ENCODE data around the gene CDYL2.

The CDYL2 gene

GRCh38 chr16:80703131-80704071, 101.0 kb downstream of the CDYL2 start:
- no peak overlapping the region for H3K4me3 ChIP-seq (ENCODE audit: insufficient read depth, low read depth, low read length)
- no peaks in the 10 kb centered on the region for H3K9me3 ChIP-seq (ENCODE audit: control insufficient read depth, low read length)
- 92 to 96% methylated on average over 10 of the region's 10 CpGs for WGBS, 2 experiments
- H3K4me1 ChIP-seq (ENCODE audit: control insufficient read depth, insufficient read depth, low read length), result no peaks in the 10 kb centered on the region
- H3K27ac ChIP-seq (ENCODE audit: insufficient read depth, low read depth, low read length, poor library complexity, severe bottlenecking), result no peak overlapping the region
- no peaks in the 10 kb centered on the region for H3K27me3 ChIP-seq (ENCODE audit: control insufficient read depth, insufficient read depth, low read length, poor library complexity, severe bottlenecking)
- H3K36me3 ChIP-seq (ENCODE audit: control insufficient read depth, insufficient read depth, low read length), result no peaks in the 10 kb centered on the region

- H3K36me3 ChIP-seq (ENCODE audit: control insufficient read depth, insufficient read depth, low read length), result no peaks in the 10 kb centered on the region
- H3K27me3 ChIP-seq (ENCODE audit: control insufficient read depth, insufficient read depth, low read length, poor library complexity, severe bottlenecking), result no peaks in the 10 kb centered on the region
- WGBS, 2 experiments, result 95 to 97% methylated on average over 3 of the region's 3 CpGs
- no peaks in the 10 kb centered on the region for H3K4me1 ChIP-seq (ENCODE audit: control insufficient read depth, insufficient read depth, low read length)
- H3K4me3 ChIP-seq (ENCODE audit: insufficient read depth, low read depth, low read length), result no peak overlapping the region
- H3K9me3 ChIP-seq (ENCODE audit: control insufficient read depth, low read length), result no peaks in the 10 kb centered on the region
- H3K27ac ChIP-seq (ENCODE audit: insufficient read depth, low read depth, low read length, poor library complexity, severe bottlenecking), result no peak overlapping the region
Observed at GRCh38 chr16:80702696-80703095, 101.7 kb downstream of the CDYL2 start.

- Histone ChIP-seq H3K4me1 (ENCODE audit: control insufficient read depth, insufficient read depth, low read length) (no peaks in the 10 kb centered on the region), H3K36me3 (ENCODE audit: control insufficient read depth, insufficient read depth, low read length) (no peaks in the 10 kb centered on the region), H3K27ac (ENCODE audit: insufficient read depth, low read depth, low read length, poor library complexity, severe bottlenecking) (no peak overlapping the region), H3K4me3 (ENCODE audit: insufficient read depth, low read depth, low read length) (no peak overlapping the region), H3K9me3 (ENCODE audit: control insufficient read depth, low read length) (no peaks in the 10 kb centered on the region), H3K27me3 (ENCODE audit: control insufficient read depth, insufficient read depth, low read length, poor library complexity, severe bottlenecking) (no peaks in the 10 kb centered on the region)
- 92 to 98% methylated on average over 3 of the region's 4 CpGs for WGBS, 2 experiments
Observed at GRCh38 chr16:80700558-80700957, 103.8 kb downstream of the CDYL2 start.

GRCh38 chr16:80695020-80695419, 109.4 kb downstream of the CDYL2 start:
- whole genome bisulfite sequencing, 2 experiments, result 90 to 100% methylated on average over 2 of the region's 2 CpGs
- Histone ChIP-seq H3K4me3 (ENCODE audit: insufficient read depth, low read depth, low read length) (no peak overlapping the region), H3K9me3 (ENCODE audit: control insufficient read depth, low read length) (no peaks in the 10 kb centered on the region), H3K27me3 (ENCODE audit: control insufficient read depth, insufficient read depth, low read length, poor library complexity, severe bottlenecking) (no peaks in the 10 kb centered on the region), H3K36me3 (ENCODE audit: control insufficient read depth, insufficient read depth, low read length) (no peaks in the 10 kb centered on the region), H3K4me1 (ENCODE audit: control insufficient read depth, insufficient read depth, low read length) (no peaks in the 10 kb centered on the region), H3K27ac (ENCODE audit: insufficient read depth, low read depth, low read length, poor library complexity, severe bottlenecking) (no peak overlapping the region)

GRCh38 chr16:80693553-80693952, 110.8 kb downstream of the CDYL2 start:
- no peaks in the 10 kb centered on the region for H3K27me3 ChIP-seq (ENCODE audit: control insufficient read depth, insufficient read depth, low read length, poor library complexity, severe bottlenecking)
- WGBS, 2 experiments, result 90 to 97% methylated on average over 4 of the region's 4 CpGs
- H3K9me3 ChIP-seq (ENCODE audit: control insufficient read depth, low read length), result no peaks in the 10 kb centered on the region
- H3K4me1 ChIP-seq (ENCODE audit: control insufficient read depth, insufficient read depth, low read length), result no peaks in the 10 kb centered on the region
- no peak overlapping the region for H3K27ac ChIP-seq (ENCODE audit: insufficient read depth, low read depth, low read length, poor library complexity, severe bottlenecking)
- H3K4me3 ChIP-seq (ENCODE audit: insufficient read depth, low read depth, low read length), result no peak overlapping the region
- no peaks in the 10 kb centered on the region for H3K36me3 ChIP-seq (ENCODE audit: control insufficient read depth, insufficient read depth, low read length)

- Histone ChIP-seq H3K9me3 (ENCODE audit: control insufficient read depth, low read length) (no peaks in the 10 kb centered on the region), H3K27me3 (ENCODE audit: control insufficient read depth, insufficient read depth, low read length, poor library complexity, severe bottlenecking) (no peaks in the 10 kb centered on the region), H3K4me3 (ENCODE audit: insufficient read depth, low read depth, low read length) (no peak overlapping the region), H3K36me3 (ENCODE audit: control insufficient read depth, insufficient read depth, low read length) (no peaks in the 10 kb centered on the region), H3K4me1 (ENCODE audit: control insufficient read depth, insufficient read depth, low read length) (no peaks in the 10 kb centered on the region), H3K27ac (ENCODE audit: insufficient read depth, low read depth, low read length, poor library complexity, severe bottlenecking) (no peak overlapping the region)
- WGBS, 2 experiments, result 87 to 100% methylated on average over 1 of the region's 2 CpGs
Observed at GRCh38 chr16:80692270-80692669, 112.1 kb downstream of the CDYL2 start.

GRCh38 chr16:80691111-80691741, 113.2 kb downstream of the CDYL2 start:
- WGBS, 2 experiments, result 87 to 96% methylated on average over 3 of the region's 3 CpGs
- no peaks in the 10 kb centered on the region for H3K36me3 ChIP-seq (ENCODE audit: control insufficient read depth, insufficient read depth, low read length)

GRCh38 chr16:80689487-80689886, 114.9 kb downstream of the CDYL2 start:
- Histone ChIP-seq H3K4me1 (ENCODE audit: control insufficient read depth, insufficient read depth, low read length) (no peaks in the 10 kb centered on the region), H3K4me3 (ENCODE audit: insufficient read depth, low read depth, low read length) (no peak overlapping the region), H3K9me3 (ENCODE audit: control insufficient read depth, low read length) (no peaks in the 10 kb centered on the region), H3K27ac (ENCODE audit: insufficient read depth, low read depth, low read length, poor library complexity, severe bottlenecking) (no peak overlapping the region), H3K27me3 (ENCODE audit: control insufficient read depth, insufficient read depth, low read length, poor library complexity, severe bottlenecking) (no peaks in the 10 kb centered on the region), H3K36me3 (ENCODE audit: control insufficient read depth, insufficient read depth, low read length) (no peaks in the 10 kb centered on the region)
- 75 to 76% methylated on average over 10 of the region's 10 CpGs for WGBS, 2 experiments

More at GRCh38 chr16:80691111-80691741, 113.2 kb downstream of the CDYL2 start:
- Histone ChIP-seq H3K27me3 (ENCODE audit: control insufficient read depth, insufficient read depth, low read length, poor library complexity, severe bottlenecking) (no peaks in the 10 kb centered on the region), H3K4me1 (ENCODE audit: control insufficient read depth, insufficient read depth, low read length) (no peaks in the 10 kb centered on the region), H3K9me3 (ENCODE audit: control insufficient read depth, low read length) (no peaks in the 10 kb centered on the region), H3K27ac (ENCODE audit: insufficient read depth, low read depth, low read length, poor library complexity, severe bottlenecking) (no peak overlapping the region), H3K4me3 (ENCODE audit: insufficient read depth, low read depth, low read length) (no peak overlapping the region)

- no peaks in the 10 kb centered on the region for H3K4me1 ChIP-seq (ENCODE audit: control insufficient read depth, insufficient read depth, low read length)
- no peaks in the 10 kb centered on the region for H3K9me3 ChIP-seq (ENCODE audit: control insufficient read depth, low read length)
- no peaks in the 10 kb centered on the region for H3K36me3 ChIP-seq (ENCODE audit: control insufficient read depth, insufficient read depth, low read length)
- no peak overlapping the region for H3K27ac ChIP-seq (ENCODE audit: insufficient read depth, low read depth, low read length, poor library complexity, severe bottlenecking)
- no peaks in the 10 kb centered on the region for H3K27me3 ChIP-seq (ENCODE audit: control insufficient read depth, insufficient read depth, low read length, poor library complexity, severe bottlenecking)
- no peak overlapping the region for H3K4me3 ChIP-seq (ENCODE audit: insufficient read depth, low read depth, low read length)
- WGBS, 2 experiments, result 93 to 99% methylated on average over 4 of the region's 4 CpGs
Observed at GRCh38 chr16:80687606-80688005, 116.8 kb downstream of the CDYL2 start.

- Histone ChIP-seq H3K36me3 (ENCODE audit: control insufficient read depth, insufficient read depth, low read length) (no peaks in the 10 kb centered on the region), H3K9me3 (ENCODE audit: control insufficient read depth, low read length) (no peaks in the 10 kb centered on the region), H3K4me3 (ENCODE audit: insufficient read depth, low read depth, low read length) (no peak overlapping the region), H3K27me3 (ENCODE audit: control insufficient read depth, insufficient read depth, low read length, poor library complexity, severe bottlenecking) (no peaks in the 10 kb centered on the region), H3K27ac (ENCODE audit: insufficient read depth, low read depth, low read length, poor library complexity, severe bottlenecking) (no peak overlapping the region), H3K4me1 (ENCODE audit: control insufficient read depth, insufficient read depth, low read length) (no peaks in the 10 kb centered on the region)
- WGBS, 2 experiments, result 84 to 85% methylated on average over 9 to 10 of the region's 10 CpGs
Observed at GRCh38 chr16:80684906-80685305, 119.5 kb downstream of the CDYL2 start.

Measured in ectodermal cell (in vitro differentiated cells).